ENCODE data around the gene DTNBP1. TPM values are rescaled to one million over a fixed set of nuclear protein-coding genes. Genes with fewer than 3 reads are reported as not detected.

The DTNBP1 gene
- total RNA-seq, 6 donors from 2014 or later, result 16.2 to 33.5 (median 21.3) TPM

DNA sequence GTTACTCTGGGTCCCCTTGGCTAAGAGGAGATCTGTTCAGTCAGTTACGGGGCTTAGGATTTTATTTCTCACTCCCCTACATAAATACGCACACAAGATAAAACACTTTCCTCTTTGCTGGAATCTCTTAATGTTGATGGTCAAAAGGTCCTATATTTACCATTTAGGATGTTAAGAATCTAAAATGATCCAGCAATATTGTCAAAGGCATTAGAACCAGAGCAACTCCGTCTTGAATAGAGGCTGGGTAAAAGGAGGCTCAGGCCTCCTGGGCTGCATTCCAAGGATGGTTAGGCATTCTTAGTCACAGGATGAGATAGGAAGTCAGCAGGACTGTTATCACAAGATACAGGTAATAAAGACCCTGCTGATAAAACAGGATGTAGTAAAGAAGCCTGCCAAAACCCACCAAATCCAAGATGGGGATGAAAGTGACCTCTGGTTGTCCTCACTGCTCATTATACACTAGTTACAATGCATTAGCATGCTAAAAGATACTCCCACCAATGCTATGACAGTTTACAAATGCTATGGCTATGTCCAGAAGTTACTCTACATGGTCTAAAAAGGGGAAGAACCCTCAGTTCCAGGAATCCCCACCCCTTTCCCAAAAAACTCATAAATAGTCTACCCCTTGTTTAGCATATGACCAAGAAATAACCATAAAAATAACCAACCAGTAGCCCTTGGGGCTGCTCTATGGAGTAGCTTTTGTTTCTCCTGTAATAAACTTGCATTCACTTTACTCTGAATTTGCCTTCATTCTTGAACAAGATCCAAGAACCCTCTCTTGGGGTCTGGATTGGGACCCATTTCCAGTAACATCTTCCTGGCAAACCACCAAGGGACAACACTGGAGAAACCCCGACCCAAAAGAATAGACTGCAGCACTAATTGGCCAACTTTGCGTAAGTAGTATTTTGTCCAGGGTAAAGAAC lies 107.5 kb downstream of the DTNBP1 start:
- Histone ChIP-seq H3K4me1 (peaks cover 3 to 26% (median 17%) of the 10 kb centered on the region in 4 donors), H3K36me3 (no peaks in the 10 kb centered on the region), H3K27me3 (no peaks in the 10 kb centered on the region), H3K9me3 (no peaks in the 10 kb centered on the region), H3K27ac (no peak overlapping the region), H3K4me3 (no peak overlapping the region)
- TF ChIP-seq EP300 (IDR thresholded peaks at IDR 0.05) (no peak), POLR2A (IDR thresholded peaks at IDR 0.05) (no peak), POLR2AphosphoS5 (IDR thresholded peaks at IDR 0.05) (no peak)
- TF ChIP-seq, protein P1, sequence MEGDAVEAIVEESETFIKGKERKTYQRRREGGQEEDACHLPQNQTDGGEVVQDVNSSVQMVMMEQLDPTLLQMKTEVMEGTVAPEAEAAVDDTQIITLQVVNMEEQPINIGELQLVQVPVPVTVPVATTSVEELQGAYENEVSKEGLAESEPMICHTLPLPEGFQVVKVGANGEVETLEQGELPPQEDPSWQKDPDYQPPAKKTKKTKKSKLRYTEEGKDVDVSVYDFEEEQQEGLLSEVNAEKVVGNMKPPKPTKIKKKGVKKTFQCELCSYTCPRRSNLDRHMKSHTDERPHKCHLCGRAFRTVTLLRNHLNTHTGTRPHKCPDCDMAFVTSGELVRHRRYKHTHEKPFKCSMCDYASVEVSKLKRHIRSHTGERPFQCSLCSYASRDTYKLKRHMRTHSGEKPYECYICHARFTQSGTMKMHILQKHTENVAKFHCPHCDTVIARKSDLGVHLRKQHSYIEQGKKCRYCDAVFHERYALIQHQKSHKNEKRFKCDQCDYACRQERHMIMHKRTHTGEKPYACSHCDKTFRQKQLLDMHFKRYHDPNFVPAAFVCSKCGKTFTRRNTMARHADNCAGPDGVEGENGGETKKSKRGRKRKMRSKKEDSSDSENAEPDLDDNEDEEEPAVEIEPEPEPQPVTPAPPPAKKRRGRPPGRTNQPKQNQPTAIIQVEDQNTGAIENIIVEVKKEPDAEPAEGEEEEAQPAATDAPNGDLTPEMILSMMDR (IDR thresholded peaks at IDR 0.05), result no peak
- ATAC-seq (ENCODE audit: low FRiP score in 2 of 2) (no peak), DNase-seq (no peak)
- WGBS, 2 donors, result 87 to 92% methylated on average over 5 of the region's 5 CpGs

DNA sequence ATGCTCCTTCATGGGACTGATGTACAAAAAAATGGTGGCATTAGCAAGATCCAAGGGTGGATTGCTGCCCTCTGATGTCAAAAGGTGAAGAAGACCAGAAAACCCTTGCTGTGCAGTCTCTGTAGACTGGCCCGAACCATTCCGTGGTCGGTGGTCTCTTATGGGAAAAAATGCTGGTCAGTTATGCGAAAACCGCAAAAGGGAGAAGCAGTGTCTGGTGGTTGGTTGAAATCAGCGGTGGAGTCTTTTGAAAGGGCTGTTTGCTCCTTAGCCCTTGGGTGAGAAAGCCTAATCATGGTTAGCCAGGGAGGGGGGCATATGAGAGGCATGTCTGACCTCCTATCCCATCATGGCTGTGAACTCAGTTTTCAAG lies 108.1 kb downstream of the DTNBP1 start:
- peaks cover 3 to 26% (median 19%) of the 10 kb centered on the region in 4 donors for H3K4me1 ChIP-seq
- H3K27ac ChIP-seq, result no peak overlapping the region
- DNase-seq (no peak), ATAC-seq (ENCODE audit: low FRiP score in 2 of 2) (no peak)
- 95 to 96% methylated on average over 6 of the region's 6 CpGs for WGBS, 2 donors
- no peak overlapping the region for H3K4me3 ChIP-seq
- TF ChIP-seq EP300 (IDR thresholded peaks at IDR 0.05) (no peak), POLR2A (IDR thresholded peaks at IDR 0.05) (no peak)
- no peaks in the 10 kb centered on the region for H3K36me3 ChIP-seq
- H3K27me3 ChIP-seq, result no peaks in the 10 kb centered on the region
- no peaks in the 10 kb centered on the region for H3K9me3 ChIP-seq

DNA sequence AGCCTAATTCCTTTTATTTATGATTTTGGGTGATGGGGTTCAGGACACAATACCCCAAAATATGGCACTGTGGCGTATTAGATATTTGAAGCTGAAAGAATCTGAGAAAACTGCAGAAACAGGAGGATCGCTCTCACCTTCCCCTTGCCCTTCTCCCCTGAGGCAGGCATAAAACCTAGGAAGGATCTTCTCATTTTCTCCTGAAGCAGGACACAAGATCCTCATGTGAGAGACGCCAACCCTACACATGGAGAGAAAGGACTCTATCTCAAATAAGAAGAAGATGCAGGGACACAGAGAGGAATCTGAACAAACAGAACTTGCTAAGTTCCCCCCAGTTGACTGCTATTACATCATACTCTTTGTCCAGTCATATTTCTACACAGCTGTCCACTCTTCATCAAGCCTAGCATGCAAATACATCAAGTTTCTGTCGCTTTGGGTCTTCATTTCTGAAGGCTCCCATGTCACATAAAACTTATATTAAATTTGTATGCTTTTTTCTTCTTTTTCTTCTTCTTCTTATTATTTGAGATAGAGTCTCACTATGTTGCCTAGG lies 109.0 kb downstream of the DTNBP1 start:
- H3K27ac ChIP-seq, result no peak overlapping the region
- DNase-seq (no peak), ATAC-seq (ENCODE audit: low FRiP score in 2 of 2) (no peak)
- 82 to 95% methylated on average over 4 of the region's 4 CpGs for WGBS, 2 donors
- no peaks in the 10 kb centered on the region for H3K27me3 ChIP-seq
- no peaks in the 10 kb centered on the region for H3K36me3 ChIP-seq
- no peaks in the 10 kb centered on the region for H3K9me3 ChIP-seq
- TF ChIP-seq, protein P1 (IDR thresholded peaks at IDR 0.05), result no peak
- TF ChIP-seq EP300 (IDR thresholded peaks at IDR 0.05) (no peak), POLR2A (IDR thresholded peaks at IDR 0.05) (no peak), POLR2AphosphoS5 (IDR thresholded peaks at IDR 0.05) (no peak)
- peaks cover 3 to 26% (median 20%) of the 10 kb centered on the region in 4 donors for H3K4me1 ChIP-seq
- H3K4me3 ChIP-seq, result no peak overlapping the region

DNA sequence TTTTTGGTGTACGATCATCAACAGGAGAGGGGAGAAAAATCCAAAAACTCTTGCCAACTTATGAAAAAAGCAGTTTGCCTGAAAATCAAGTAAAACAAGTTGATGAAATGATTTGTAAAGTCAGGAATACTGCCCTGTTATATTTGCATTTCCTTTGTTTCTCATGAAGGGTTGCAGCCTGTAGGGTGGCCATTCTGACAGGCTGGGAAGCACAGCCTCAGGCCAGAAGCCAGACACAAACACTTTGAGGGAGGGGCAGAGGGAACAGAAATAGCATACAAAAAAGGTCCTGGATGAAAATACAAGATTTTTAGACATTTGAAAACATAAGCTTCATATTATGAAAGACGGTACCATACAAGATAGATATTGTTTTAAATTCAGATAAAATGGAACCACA lies 109.8 kb downstream of the DTNBP1 start:
- no peaks in the 10 kb centered on the region for H3K27me3 ChIP-seq
- H3K27ac ChIP-seq, result no peak overlapping the region
- DNase-seq, result no peak
- no peak overlapping the region for H3K4me3 ChIP-seq
- no peaks in the 10 kb centered on the region for H3K9me3 ChIP-seq
- no peaks in the 10 kb centered on the region for H3K36me3 ChIP-seq
- WGBS, 2 donors, result 88 to 96% methylated on average over 2 of the region's 2 CpGs
- no peak for ATAC-seq (ENCODE audit: low FRiP score in 2 of 2)
- no peak for TF ChIP-seq POLR2A (IDR thresholded peaks at IDR 0.05)
- no peak for TF ChIP-seq POLR2AphosphoS5 (IDR thresholded peaks at IDR 0.05)
- no peak for TF ChIP-seq EP300 (IDR thresholded peaks at IDR 0.05)
- TF ChIP-seq, protein P1 (IDR thresholded peaks at IDR 0.05), result no peak
- H3K4me1 ChIP-seq, result peaks cover 3 to 26% (median 20%) of the 10 kb centered on the region in 4 donors

DNA sequence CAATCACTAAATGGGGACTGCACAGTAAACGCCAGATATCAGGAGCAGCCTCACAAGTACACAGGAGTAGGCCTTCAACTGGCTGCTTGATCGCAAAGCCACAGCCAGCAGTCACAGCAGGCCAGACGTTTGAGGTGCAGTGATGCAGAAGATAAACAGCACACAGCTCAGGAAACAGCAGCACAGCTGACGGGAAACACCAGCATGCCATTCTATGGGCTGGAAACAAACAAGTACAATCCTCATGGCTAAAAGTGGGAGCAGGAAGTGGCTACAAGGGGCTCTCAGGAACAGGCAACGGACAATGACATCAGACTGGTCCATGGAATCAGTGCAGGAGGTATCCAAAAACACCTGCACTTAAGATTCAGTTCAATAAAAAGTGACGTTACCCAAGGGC lies 111.0 kb downstream of the DTNBP1 start:
- TF ChIP-seq POLR2AphosphoS5 (IDR thresholded peaks at IDR 0.05) (peak; percentile 75 to 88), POLR2A (IDR thresholded peaks at IDR 0.05) (no peak), EP300 (IDR thresholded peaks at IDR 0.05) (peak in 2 of 4 donors; percentile 71 to 82)
- TF ChIP-seq, protein P1 (IDR thresholded peaks at IDR 0.05), result no peak
- no peaks in the 10 kb centered on the region for H3K27me3 ChIP-seq
- 41 to 50% methylated on average over 6 of the region's 6 CpGs for WGBS, 2 donors
- H3K9me3 ChIP-seq, result no peaks in the 10 kb centered on the region
- DNase-seq (peak in 1 of 2 donors; percentile 26), ATAC-seq (ENCODE audit: low FRiP score in 2 of 2) (no peak)
- H3K4me1 ChIP-seq, result peaks cover 3 to 31% (median 28%) of the 10 kb centered on the region in 4 donors
- no peak overlapping the region for H3K4me3 ChIP-seq
- peak overlapping the region in 3 of 4 donors; percentile 28 to 60 (median 35) for H3K27ac ChIP-seq
- no peaks in the 10 kb centered on the region for H3K36me3 ChIP-seq
